ENCODE results near the gene GAS5.

DNA sequence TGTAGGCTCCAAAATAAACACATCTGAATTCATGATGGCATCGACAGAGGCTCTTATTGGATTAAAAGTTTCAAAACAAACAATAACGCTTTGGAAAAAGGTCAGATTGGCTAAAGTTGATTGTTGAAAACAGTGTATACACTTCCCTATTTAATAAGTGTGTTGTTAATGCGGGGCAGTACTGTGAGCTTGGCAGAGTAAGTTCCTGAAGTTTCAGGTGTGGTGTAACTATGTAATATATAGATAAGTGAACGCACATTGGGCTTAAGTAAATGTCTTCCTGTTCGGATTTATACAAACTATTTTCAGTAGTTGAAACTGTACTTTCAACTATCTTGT lies 1.2 kb upstream of the GAS5 start:
- TF ChIP-seq, protein P1, sequence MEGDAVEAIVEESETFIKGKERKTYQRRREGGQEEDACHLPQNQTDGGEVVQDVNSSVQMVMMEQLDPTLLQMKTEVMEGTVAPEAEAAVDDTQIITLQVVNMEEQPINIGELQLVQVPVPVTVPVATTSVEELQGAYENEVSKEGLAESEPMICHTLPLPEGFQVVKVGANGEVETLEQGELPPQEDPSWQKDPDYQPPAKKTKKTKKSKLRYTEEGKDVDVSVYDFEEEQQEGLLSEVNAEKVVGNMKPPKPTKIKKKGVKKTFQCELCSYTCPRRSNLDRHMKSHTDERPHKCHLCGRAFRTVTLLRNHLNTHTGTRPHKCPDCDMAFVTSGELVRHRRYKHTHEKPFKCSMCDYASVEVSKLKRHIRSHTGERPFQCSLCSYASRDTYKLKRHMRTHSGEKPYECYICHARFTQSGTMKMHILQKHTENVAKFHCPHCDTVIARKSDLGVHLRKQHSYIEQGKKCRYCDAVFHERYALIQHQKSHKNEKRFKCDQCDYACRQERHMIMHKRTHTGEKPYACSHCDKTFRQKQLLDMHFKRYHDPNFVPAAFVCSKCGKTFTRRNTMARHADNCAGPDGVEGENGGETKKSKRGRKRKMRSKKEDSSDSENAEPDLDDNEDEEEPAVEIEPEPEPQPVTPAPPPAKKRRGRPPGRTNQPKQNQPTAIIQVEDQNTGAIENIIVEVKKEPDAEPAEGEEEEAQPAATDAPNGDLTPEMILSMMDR (IDR thresholded peaks at IDR 0.05) = no peak
- TF ChIP-seq EZH2phosphoT487 (IDR thresholded peaks at IDR 0.05; ENCODE audit: borderline replicate concordance, low read depth) (no peak), FOXM1 (IDR thresholded peaks at IDR 0.05; ENCODE audit: low read depth) (no peak), FOXJ3 (CRISPR knock-in tag; IDR thresholded peaks at IDR 0.05) (no peak), EP300 (IDR thresholded peaks at IDR 0.05; ENCODE audit: borderline replicate concordance in 1 of 2, low read depth in 1 of 2, low read length in 1 of 2) (no peak), YY1 (IDR thresholded peaks at IDR 0.05; ENCODE audit: low read depth) (no peak), ELF1 (IDR thresholded peaks at IDR 0.05) (no peak), TAF1 (IDR thresholded peaks at IDR 0.05; ENCODE audit: borderline replicate concordance, low read depth, low read length) (no peak), CHD2 (IDR thresholded peaks at IDR 0.05; ENCODE audit: low read length, partially characterized antibody) (no peak), RAD21 (IDR thresholded peaks at IDR 0.05; ENCODE audit: low read length) (no peak), NFIC (IDR thresholded peaks at IDR 0.05; ENCODE audit: borderline replicate concordance) (no peak), RFX5 (IDR thresholded peaks at IDR 0.05; ENCODE audit: low read length) (no peak)
- TF ChIP-seq, protein P2, sequence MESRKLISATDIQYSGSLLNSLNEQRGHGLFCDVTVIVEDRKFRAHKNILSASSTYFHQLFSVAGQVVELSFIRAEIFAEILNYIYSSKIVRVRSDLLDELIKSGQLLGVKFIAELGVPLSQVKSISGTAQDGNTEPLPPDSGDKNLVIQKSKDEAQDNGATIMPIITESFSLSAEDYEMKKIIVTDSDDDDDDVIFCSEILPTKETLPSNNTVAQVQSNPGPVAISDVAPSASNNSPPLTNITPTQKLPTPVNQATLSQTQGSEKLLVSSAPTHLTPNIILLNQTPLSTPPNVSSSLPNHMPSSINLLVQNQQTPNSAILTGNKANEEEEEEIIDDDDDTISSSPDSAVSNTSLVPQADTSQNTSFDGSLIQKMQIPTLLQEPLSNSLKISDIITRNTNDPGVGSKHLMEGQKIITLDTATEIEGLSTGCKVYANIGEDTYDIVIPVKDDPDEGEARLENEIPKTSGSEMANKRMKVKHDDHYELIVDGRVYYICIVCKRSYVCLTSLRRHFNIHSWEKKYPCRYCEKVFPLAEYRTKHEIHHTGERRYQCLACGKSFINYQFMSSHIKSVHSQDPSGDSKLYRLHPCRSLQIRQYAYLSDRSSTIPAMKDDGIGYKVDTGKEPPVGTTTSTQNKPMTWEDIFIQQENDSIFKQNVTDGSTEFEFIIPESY (IDR thresholded peaks at IDR 0.05; ENCODE audit: borderline replicate concordance, low read depth) = no peak
- TF ChIP-seq, protein P3, sequence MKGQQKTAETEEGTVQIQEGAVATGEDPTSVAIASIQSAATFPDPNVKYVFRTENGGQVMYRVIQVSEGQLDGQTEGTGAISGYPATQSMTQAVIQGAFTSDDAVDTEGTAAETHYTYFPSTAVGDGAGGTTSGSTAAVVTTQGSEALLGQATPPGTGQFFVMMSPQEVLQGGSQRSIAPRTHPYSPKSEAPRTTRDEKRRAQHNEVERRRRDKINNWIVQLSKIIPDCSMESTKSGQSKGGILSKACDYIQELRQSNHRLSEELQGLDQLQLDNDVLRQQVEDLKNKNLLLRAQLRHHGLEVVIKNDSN (IDR thresholded peaks at IDR 0.05; ENCODE audit: borderline replicate concordance, low read depth) = no peak

Data from SK-N-SH (cell line).